CD4-positive, alpha-beta T cell (primary cell): ENCODE measurements around the gene PCSK4. TPM values are rescaled to one million over a fixed set of nuclear protein-coding genes. Genes with fewer than 3 reads are reported as not detected.

ENCODE experiments used
- ATAC-seq: fragments of 200-7000 bp; cut with Tn5 transposase; one replicate; pipeline ENCODE4 v1.10.0; 2022; ENCODE audit warnings: mild to moderate bottlenecking; ENCODE audit not compliant: poor library complexity
- CTCF ChIA-PET: fragments of 350-600 bp; sonication (Branson Sonifier 250); formaldehyde crosslinking; loops from one replicate; lab custom pipeline; 2021; ENCODE audit warnings: antibody characterized with exemption, inconsistent platforms; lab: Charles Lee
- POLR2A ChIA-PET: fragments of 350-600 bp; sonication (Branson Sonifier 250); formaldehyde crosslinking; loops from one replicate; lab custom pipeline; 2021; ENCODE audit warnings: antibody characterized with exemption, inconsistent platforms; lab: Charles Lee
- DNase-seq, 14 experiments: peaks; one replicate each; pipeline ENCODE4 v3.0.0-alpha.2; 2013 to 2020; ENCODE audit warnings: mixed read lengths in 2 of 14
- H3K27ac ChIP-seq, 2 donors: one replicate each; pipeline versions ENCODE4 v1.5.1 to v1.7.0; 2013; ENCODE audit warnings: low read length in 2 of 2, low read depth in 1 of 2, mild to moderate bottlenecking in 1 of 2
- H3K27me3 ChIP-seq, 2 experiments: 1 replicate in 1 of 2; 2 replicates in 1 of 2; pipeline versions ENCODE4 v1.6.1 to v1.7.0; 2013; ENCODE audit warnings: low read length in 2 of 2, control low read depth in 1 of 2, mild to moderate bottlenecking in 1 of 2, moderate library complexity in 1 of 2; ENCODE audit not compliant: insufficient read depth in 2 of 2, control insufficient read depth in 1 of 2
- H3K36me3 ChIP-seq: one replicate; pipeline ENCODE4 v1.6.1; 2013; ENCODE audit warnings: low read length, control low read depth; ENCODE audit not compliant: insufficient read depth
- H3K4me1 ChIP-seq: one replicate; pipeline ENCODE4 v1.6.1; 2013; ENCODE audit warnings: low read length, control low read depth; ENCODE audit not compliant: insufficient read depth
- H3K4me3 ChIP-seq: one replicate; pipeline ENCODE4 v1.5.1; 2013; ENCODE audit warnings: mild to moderate bottlenecking, low read length, moderate library complexity
- H3K9me3 ChIP-seq, 2 experiments: 1 replicate in 1 of 2; 2 replicates in 1 of 2; pipeline versions ENCODE4 v1.6.1 to v1.7.0; 2013; ENCODE audit warnings: low read length in 2 of 2, mild to moderate bottlenecking in 2 of 2, control low read depth in 1 of 2, moderate library complexity in 1 of 2; ENCODE audit not compliant: control insufficient read depth in 1 of 2, insufficient read depth in 1 of 2
- H3K27ac Mint-ChIP-seq: one replicate; pipeline ENCODE4 v1.8.0; 2020; ENCODE audit warnings: mixed read lengths
- H3K27me3 Mint-ChIP-seq: one replicate; pipeline ENCODE4 v1.8.0; 2021; ENCODE audit warnings: mixed read lengths
- H3K36me3 Mint-ChIP-seq: one replicate; pipeline ENCODE4 v1.8.0; 2021; ENCODE audit warnings: low read depth, mixed read lengths
- H3K4me1 Mint-ChIP-seq: one replicate; pipeline ENCODE4 v1.8.0; 2021; ENCODE audit warnings: low read depth, mixed read lengths
- H3K4me3 Mint-ChIP-seq: one replicate; pipeline ENCODE4 v1.8.0; 2020; ENCODE audit warnings: mild to moderate bottlenecking, mixed read lengths
- H3K9me3 Mint-ChIP-seq: one replicate; pipeline ENCODE4 v1.8.0; 2020; ENCODE audit warnings: mixed read lengths
- CTCF ChIP-seq: fragments of 200-600 bp; IDR thresholded peaks from one replicate; pipeline ENCODE4 v1.8.0; 2022; ENCODE audit warnings: antibody characterized with exemption, mild to moderate bottlenecking
- intact Hi-C, 2 experiments: fragments of 100-400 bp; cut with DNase I in 1 of 2; cut with micrococcal nuclease in 1 of 2; formaldehyde crosslinking; loops; one replicate each; pipeline versions ENCODE4 v1.15.1 to v1.9.0; 2023 to 2025; cut with DNase I, micrococcal nuclease
- total RNA-seq, 174 experiments: library from RNA in 2 of 174; stranded (reverse) in 2 of 174; gene quantifications; one replicate each; pipeline ENCODE4 v1.2.3 and lab custom pipeline; 2021 to 2026

The PCSK4 gene
- total RNA-seq, 2 experiments from 2014 or later = 4.2 to 5.2 TPM

- H3K27me3 ChIP-seq = no peaks in the 10 kb centered on the region
- Mint-ChIP-seq H3K9me3 (no peaks in the 10 kb centered on the region), H3K27ac (no peak overlapping the region), H3K36me3 (peaks cover 42% of the 10 kb centered on the region), H3K4me3 (no peak overlapping the region), H3K4me1 (peaks cover 8% of the 10 kb centered on the region), H3K27me3 (no peaks in the 10 kb centered on the region)
- DNase-seq (peak in 1 of 14 experiments; percentile 23), ATAC-seq (no peak)
- no peak overlapping the region for H3K27ac ChIP-seq
- no peaks in the 10 kb centered on the region for H3K9me3 ChIP-seq
- no peak for TF ChIP-seq CTCF
- H3K4me3 ChIP-seq = no peak overlapping the region
- ChIA-PET POLR2A (no interaction called here), CTCF (no interaction called here)
- H3K4me1 ChIP-seq = peaks cover 14% of the 10 kb centered on the region
- intact Hi-C loops = loop anchor here (5.0 kb wide), 2 partner anchors 78 to 157 kb away; partner anchors contain the start of genes ADAMTSL5 (in 1 of the 2) and FAM174C (in 1 of the 2)
- peaks cover 49% of the 10 kb centered on the region for H3K36me3 ChIP-seq
Observed at GRCh38 chr19:1434577-1435060, 55.5 kb downstream of the PCSK4 start.

GRCh38 chr19:1434040-1434366, 56.1 kb downstream of the PCSK4 start:
- Histone ChIP-seq H3K4me3 (no peak overlapping the region), H3K27ac (no peak overlapping the region), H3K36me3 (peaks cover 53% of the 10 kb centered on the region), H3K4me1 (peaks cover 8% of the 10 kb centered on the region), H3K27me3 (no peaks in the 10 kb centered on the region), H3K9me3 (no peaks in the 10 kb centered on the region)
- no peaks in the 10 kb centered on the region for H3K27me3 Mint-ChIP-seq
- no peak for DNase-seq
- POLR2A ChIA-PET = no interaction called here
- H3K36me3 Mint-ChIP-seq = peaks cover 39% of the 10 kb centered on the region
- CTCF ChIA-PET = no interaction called here
- no peak overlapping the region for H3K4me3 Mint-ChIP-seq
- no peak for TF ChIP-seq CTCF
- no peak overlapping the region for H3K27ac Mint-ChIP-seq
- intact Hi-C loops = no loop called here
- no peak for ATAC-seq
- peaks cover 8% of the 10 kb centered on the region for H3K4me1 Mint-ChIP-seq
- H3K9me3 Mint-ChIP-seq = no peaks in the 10 kb centered on the region

- peaks cover 57% of the 10 kb centered on the region for H3K36me3 ChIP-seq
- DNase-seq = no peak
- POLR2A ChIA-PET = no interaction called here
- ATAC-seq = no peak
- Mint-ChIP-seq H3K36me3 (peaks cover 35% of the 10 kb centered on the region), H3K9me3 (no peaks in the 10 kb centered on the region), H3K4me3 (no peak overlapping the region), H3K4me1 (peaks cover 7% of the 10 kb centered on the region), H3K27ac (peak overlapping the region; percentile 20), H3K27me3 (no peaks in the 10 kb centered on the region)
- H3K9me3 ChIP-seq = no peaks in the 10 kb centered on the region
- H3K27me3 ChIP-seq = no peaks in the 10 kb centered on the region
- no peak overlapping the region for H3K27ac ChIP-seq
- H3K4me3 ChIP-seq = no peak overlapping the region
- intact Hi-C loops = no loop called here
- CTCF ChIA-PET = no interaction called here
- TF ChIP-seq CTCF = no peak
- H3K4me1 ChIP-seq = peaks cover 6% of the 10 kb centered on the region
Observed at GRCh38 chr19:1433119-1434039, 56.8 kb downstream of the PCSK4 start.
